GM13976 (cell line): ENCODE measurements around the gene TMEM117.

ENCODE experiments used
- DNase-seq: peaks from one replicate; pipeline ENCODE4 v3.0.0; 2012; ENCODE audit warnings: low spot score
- CTCF ChIP-seq: IDR thresholded peaks from 2 replicates; pipeline ENCODE4 v1.5.1; 2012; ENCODE audit warnings: borderline replicate concordance, mild to moderate bottlenecking; ENCODE audit not compliant: insufficient read depth; ENCODE audit errors: extremely low read depth, missing control alignments, control extremely low read depth
- in situ Hi-C: fragments of 300-500 bp; cut with MboI; formaldehyde crosslinking; loops from one replicate; pipeline ENCODE4 v1.12.0; 2022; ENCODE audit warnings: low sequenced_read_pairs, mixed read lengths, inconsistent platforms; ENCODE audit not compliant: unreplicated experiment

Gene TMEM117

GRCh38 chr12:44357494-44357893, 521.6 kb downstream of the TMEM117 start:
- TF ChIP-seq CTCF: no peak
- in situ Hi-C loops: no loop called here
- DNase-seq: no peak

- TF ChIP-seq CTCF: no peak
- no peak for DNase-seq
- in situ Hi-C loops: no loop called here
Measured at GRCh38 chr12:44358636-44359035, 522.8 kb downstream of the TMEM117 start.

GRCh38 chr12:44362947-44363346, 527.1 kb downstream of the TMEM117 start:
- no peak for DNase-seq
- in situ Hi-C loops: no loop called here
- no peak for TF ChIP-seq CTCF

- TF ChIP-seq CTCF: no peak
- no peak for DNase-seq
- in situ Hi-C loops: no loop called here
Measured at GRCh38 chr12:44367136-44367535, 531.3 kb downstream of the TMEM117 start.

GRCh38 chr12:44367916-44368315, 532.0 kb downstream of the TMEM117 start:
- TF ChIP-seq CTCF: no peak
- in situ Hi-C loops: no loop called here
- no peak for DNase-seq

GRCh38 chr12:44369998-44370397, 534.1 kb downstream of the TMEM117 start:
- TF ChIP-seq CTCF: no peak
- in situ Hi-C loops: no loop called here

GRCh38 chr12:44370982-44371381, 535.1 kb downstream of the TMEM117 start:
- DNase-seq: no peak
- in situ Hi-C loops: no loop called here
- TF ChIP-seq CTCF: no peak

More at GRCh38 chr12:44369998-44370397, 534.1 kb downstream of the TMEM117 start:
- DNase-seq: no peak
